Ishikawa (cell line): Measurements from ENCODE around the gene GRIA4.

Source experiments
- CREB1 ChIP-seq: IDR thresholded peaks from 2 replicates; pipeline ENCODE4 v1.6.1; 2012; ENCODE audit warnings: low read depth
- EGR1 ChIP-seq: IDR thresholded peaks from 2 replicates; pipeline ENCODE4 v1.6.1; 2012
- EP300 ChIP-seq: IDR thresholded peaks from 2 replicates; pipeline ENCODE4 v1.6.1; 2012; ENCODE audit warnings: borderline replicate concordance
- RAD21 ChIP-seq: IDR thresholded peaks from 2 replicates; pipeline ENCODE4 v1.6.1; 2012; ENCODE audit warnings: low read depth
- TAF1 ChIP-seq: IDR thresholded peaks from 2 replicates; pipeline ENCODE4 v1.6.1; 2012; ENCODE audit warnings: low read depth, mild to moderate bottlenecking
- TCF12 ChIP-seq: IDR thresholded peaks from 2 replicates; pipeline ENCODE4 v1.6.1; 2012; ENCODE audit warnings: low read depth
- TEAD4 ChIP-seq: IDR thresholded peaks from 2 replicates; pipeline ENCODE4 v1.6.1; 2012
- TF ChIP-seq, protein P1 (sequence below): IDR thresholded peaks from 2 replicates; pipeline ENCODE4 v1.6.1; 2012; ENCODE audit warnings: low read depth, mild to moderate bottlenecking
- TF ChIP-seq, protein P2 (sequence below): IDR thresholded peaks from 2 replicates; pipeline ENCODE4 v1.6.1; 2012

DNA sequence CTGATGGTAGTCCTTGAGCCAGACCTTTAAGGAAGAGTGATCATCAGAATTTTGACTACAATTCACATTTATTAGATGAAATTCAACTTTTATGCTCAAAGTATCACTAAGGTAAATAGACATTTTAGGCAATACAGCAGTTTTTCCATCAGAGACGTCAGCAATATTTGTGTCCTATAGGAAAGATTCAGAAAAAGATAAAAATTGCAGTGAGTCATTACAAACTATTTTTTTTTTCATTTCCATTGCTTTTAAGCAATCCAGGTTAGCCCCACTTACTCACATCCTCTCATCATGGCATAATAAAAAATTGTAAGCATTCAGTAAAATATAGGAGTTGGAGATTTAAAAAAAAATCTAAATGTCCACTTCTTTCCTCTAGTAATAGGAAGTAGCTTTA, 365.3 kb downstream of the GRIA4 start:
- TF ChIP-seq CREB1 (no peak), EP300 (no peak), TEAD4 (no peak), EGR1 (no peak), RAD21 (no peak), TCF12 (no peak), TAF1 (no peak)
- TF ChIP-seq, protein P1, sequence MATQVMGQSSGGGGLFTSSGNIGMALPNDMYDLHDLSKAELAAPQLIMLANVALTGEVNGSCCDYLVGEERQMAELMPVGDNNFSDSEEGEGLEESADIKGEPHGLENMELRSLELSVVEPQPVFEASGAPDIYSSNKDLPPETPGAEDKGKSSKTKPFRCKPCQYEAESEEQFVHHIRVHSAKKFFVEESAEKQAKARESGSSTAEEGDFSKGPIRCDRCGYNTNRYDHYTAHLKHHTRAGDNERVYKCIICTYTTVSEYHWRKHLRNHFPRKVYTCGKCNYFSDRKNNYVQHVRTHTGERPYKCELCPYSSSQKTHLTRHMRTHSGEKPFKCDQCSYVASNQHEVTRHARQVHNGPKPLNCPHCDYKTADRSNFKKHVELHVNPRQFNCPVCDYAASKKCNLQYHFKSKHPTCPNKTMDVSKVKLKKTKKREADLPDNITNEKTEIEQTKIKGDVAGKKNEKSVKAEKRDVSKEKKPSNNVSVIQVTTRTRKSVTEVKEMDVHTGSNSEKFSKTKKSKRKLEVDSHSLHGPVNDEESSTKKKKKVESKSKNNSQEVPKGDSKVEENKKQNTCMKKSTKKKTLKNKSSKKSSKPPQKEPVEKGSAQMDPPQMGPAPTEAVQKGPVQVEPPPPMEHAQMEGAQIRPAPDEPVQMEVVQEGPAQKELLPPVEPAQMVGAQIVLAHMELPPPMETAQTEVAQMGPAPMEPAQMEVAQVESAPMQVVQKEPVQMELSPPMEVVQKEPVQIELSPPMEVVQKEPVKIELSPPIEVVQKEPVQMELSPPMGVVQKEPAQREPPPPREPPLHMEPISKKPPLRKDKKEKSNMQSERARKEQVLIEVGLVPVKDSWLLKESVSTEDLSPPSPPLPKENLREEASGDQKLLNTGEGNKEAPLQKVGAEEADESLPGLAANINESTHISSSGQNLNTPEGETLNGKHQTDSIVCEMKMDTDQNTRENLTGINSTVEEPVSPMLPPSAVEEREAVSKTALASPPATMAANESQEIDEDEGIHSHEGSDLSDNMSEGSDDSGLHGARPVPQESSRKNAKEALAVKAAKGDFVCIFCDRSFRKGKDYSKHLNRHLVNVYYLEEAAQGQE = no peak
- TF ChIP-seq, protein P2, sequence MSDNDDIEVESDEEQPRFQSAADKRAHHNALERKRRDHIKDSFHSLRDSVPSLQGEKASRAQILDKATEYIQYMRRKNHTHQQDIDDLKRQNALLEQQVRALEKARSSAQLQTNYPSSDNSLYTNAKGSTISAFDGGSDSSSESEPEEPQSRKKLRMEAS = no peak
